Caco-2 (cell line): ENCODE measurements around the gene PCMTD2. TPM values are rescaled to one million over a fixed set of nuclear protein-coding genes. Genes with fewer than 3 reads are reported as not detected.

Experiments
- BruUV-seq: library from RNA; stranded (reverse); fragments of 400-500 nt; replicated peaks from 2 replicates; lab custom pipeline; 2021; lab: Mats Ljungman, UMichigan
- CTCF ChIA-PET: fragments of 300-600 bp; sonication (Branson Sonifier 250); formaldehyde crosslinking; loops from one replicate; lab custom pipeline; 2022; ENCODE audit warnings: antibody characterized with exemption; lab: Charles Lee
- POLR2A ChIA-PET: fragments of 300-600 bp; sonication (Branson Sonifier 250); formaldehyde crosslinking; loops from one replicate; lab custom pipeline; 2022; ENCODE audit warnings: antibody characterized with exemption; lab: Charles Lee
- DNase-seq, 2 experiments: peaks; one replicate each; pipeline versions ENCODE4 v3.0.0 to v3.0.0-alpha.2; 2020 to 2022
- H3K27me3 ChIP-seq: replicated peaks from 2 replicates; pipeline ENCODE4 v1.6.0; 2011; ENCODE audit warnings: low read length; ENCODE audit not compliant: control insufficient read depth, insufficient read depth
- H3K36me3 ChIP-seq: 2 replicates; pipeline ENCODE4 v1.5.1; 2011; ENCODE audit warnings: low read length; ENCODE audit not compliant: control insufficient read depth, insufficient read depth
- H3K4me1 ChIP-seq: fragments of 250-450 bp; sonication (Bioruptor Pico); 2 replicates; pipeline ENCODE4 v1.5.1; 2020; ENCODE audit warnings: mild to moderate bottlenecking
- H3K4me3 ChIP-seq: 2 replicates; pipeline ENCODE4 v1.5.1; 2011; ENCODE audit warnings: low read depth, mild to moderate bottlenecking, control low read depth, low read length
- H3K9me3 ChIP-seq: fragments of 250-450 bp; sonication (Bioruptor Pico); 2 replicates; pipeline ENCODE4 v1.5.1; 2020; ENCODE audit warnings: mild to moderate bottlenecking, moderate library complexity
- H3K27ac Mint-ChIP-seq: one replicate; pipeline ENCODE4 v1.8.0; 2022; ENCODE audit warnings: mixed read lengths; ENCODE audit not compliant: unreplicated experiment
- H3K27me3 Mint-ChIP-seq: one replicate; pipeline ENCODE4 v1.8.0; 2022; ENCODE audit warnings: mixed read lengths; ENCODE audit not compliant: insufficient read depth, unreplicated experiment
- H3K36me3 Mint-ChIP-seq: one replicate; pipeline ENCODE4 v1.8.0; 2022; ENCODE audit warnings: mild to moderate bottlenecking, mixed read lengths; ENCODE audit not compliant: insufficient read depth, unreplicated experiment
- H3K4me1 Mint-ChIP-seq: one replicate; pipeline ENCODE4 v1.8.0; 2022; ENCODE audit warnings: low read depth, mixed read lengths; ENCODE audit not compliant: unreplicated experiment
- H3K4me3 Mint-ChIP-seq: one replicate; pipeline ENCODE4 v1.8.0; 2022; ENCODE audit warnings: mild to moderate bottlenecking, moderate library complexity, mixed read lengths; ENCODE audit not compliant: unreplicated experiment
- H3K9me3 Mint-ChIP-seq: one replicate; pipeline ENCODE4 v1.8.0; 2022; ENCODE audit warnings: mixed read lengths; ENCODE audit not compliant: unreplicated experiment
- CTCF ChIP-seq, 2 experiments: fragments of 200-600 bp in 1 of 2; IDR thresholded peaks; 1 replicate in 1 of 2; 2 replicates in 1 of 2; pipeline versions ENCODE4 v1.5.1 to v1.8.0; 2011 to 2022; ENCODE audit warnings: antibody characterized with exemption in 1 of 2, control low read depth in 1 of 2, inconsistent platforms in 1 of 2, low read depth in 1 of 2, low read length in 1 of 2, mild to moderate bottlenecking in 1 of 2, moderate library complexity in 1 of 2; ENCODE audit not compliant: insufficient read depth in 1 of 2, severe bottlenecking in 1 of 2, unreplicated experiment in 1 of 2
- intact Hi-C: fragments of 100-400 bp; cut with micrococcal nuclease; formaldehyde crosslinking; loops from one replicate; pipeline ENCODE4 v1.10.0; 2022; ENCODE audit not compliant: unreplicated experiment
- total RNA-seq: library from RNA; stranded (reverse); gene quantifications from 2 replicates; pipeline ENCODE4 v1.2.3, GENCODE V29; 2022

PCMTD2 gene
- total RNA-seq, 1 experiment from 2014 or later = 101 TPM

DNA sequence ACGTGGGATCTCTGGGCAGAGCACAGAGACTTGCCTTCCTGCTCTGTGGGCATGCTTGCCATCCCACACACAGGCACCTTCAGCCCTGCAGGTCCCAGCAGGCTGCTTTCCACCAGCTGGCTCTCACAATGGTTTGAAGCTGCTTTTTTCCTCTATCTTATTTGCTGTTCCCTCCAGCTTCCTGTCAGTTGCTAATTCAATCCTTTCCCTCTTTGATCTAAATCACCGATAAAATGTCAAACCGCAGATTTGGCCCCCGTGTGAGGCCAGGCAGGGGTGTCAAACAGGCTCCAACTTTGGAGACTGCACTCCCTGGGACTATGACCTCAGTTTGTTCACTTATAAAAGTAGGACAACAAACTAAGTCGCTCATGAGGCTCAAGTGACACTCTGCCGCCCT is 40.6 kb upstream of the PCMTD2 start:
- CTCF ChIA-PET = no interaction called here
- Histone ChIP-seq H3K36me3 (no peaks in the 10 kb centered on the region), H3K4me3 (no peak overlapping the region), H3K27me3 (no peaks in the 10 kb centered on the region), H3K9me3 (no peaks in the 10 kb centered on the region), H3K4me1 (peaks cover 8% of the 10 kb centered on the region)
- POLR2A ChIA-PET = no interaction called here
- Mint-ChIP-seq H3K27me3 (peaks cover 16% of the 10 kb centered on the region), H3K4me1 (peaks cover 6% of the 10 kb centered on the region), H3K4me3 (no peak overlapping the region), H3K9me3 (no peaks in the 10 kb centered on the region), H3K27ac (no peak overlapping the region), H3K36me3 (no peaks in the 10 kb centered on the region)
- no peak for TF ChIP-seq CTCF (IDR thresholded peaks at IDR 0.05; ENCODE audit: insufficient read depth in 1 of 2, low read depth in 1 of 2, low read length in 1 of 2, severe bottlenecking in 1 of 2, unreplicated experiment in 1 of 2)
- intact Hi-C loops = no loop called here
- BruUV-seq = no TSS peak
- no peak for DNase-seq

- Mint-ChIP-seq H3K27ac (no peak overlapping the region), H3K4me3 (no peak overlapping the region), H3K27me3 (peaks cover 16% of the 10 kb centered on the region), H3K4me1 (peaks cover 6% of the 10 kb centered on the region), H3K9me3 (no peaks in the 10 kb centered on the region), H3K36me3 (no peaks in the 10 kb centered on the region)
- no peak for TF ChIP-seq CTCF (IDR thresholded peaks at IDR 0.05; ENCODE audit: insufficient read depth in 1 of 2, low read depth in 1 of 2, low read length in 1 of 2, severe bottlenecking in 1 of 2, unreplicated experiment in 1 of 2)
- no peaks in the 10 kb centered on the region for H3K27me3 ChIP-seq
- H3K4me3 ChIP-seq = no peak overlapping the region
- no TSS peak for BruUV-seq
- POLR2A ChIA-PET = no interaction called here
- no peaks in the 10 kb centered on the region for H3K9me3 ChIP-seq
- DNase-seq = no peak
- intact Hi-C loops = no loop called here
- no peaks in the 10 kb centered on the region for H3K36me3 ChIP-seq
- H3K4me1 ChIP-seq = peaks cover 19% of the 10 kb centered on the region
- CTCF ChIA-PET = no interaction called here
Measured at GRCh38 chr20:64216036-64216435, 39.5 kb upstream of the PCMTD2 start.

GRCh38 chr20:64216910-64217309 is 38.6 kb upstream of the PCMTD2 start:
- Mint-ChIP-seq H3K36me3 (no peaks in the 10 kb centered on the region), H3K4me1 (peaks cover 13% of the 10 kb centered on the region), H3K27me3 (peaks cover 12% of the 10 kb centered on the region), H3K4me3 (no peak overlapping the region), H3K9me3 (no peaks in the 10 kb centered on the region), H3K27ac (no peak overlapping the region)
- TF ChIP-seq CTCF (IDR thresholded peaks at IDR 0.05; ENCODE audit: insufficient read depth in 1 of 2, low read depth in 1 of 2, low read length in 1 of 2, severe bottlenecking in 1 of 2, unreplicated experiment in 1 of 2) = no peak
- Histone ChIP-seq H3K4me1 (peaks cover 28% of the 10 kb centered on the region), H3K4me3 (no peak overlapping the region), H3K36me3 (no peaks in the 10 kb centered on the region), H3K9me3 (no peaks in the 10 kb centered on the region), H3K27me3 (no peaks in the 10 kb centered on the region)
- no peak for DNase-seq
- ChIA-PET CTCF (no interaction called here), POLR2A (no interaction called here)
- no TSS peak for BruUV-seq
- intact Hi-C loops = no loop called here
